HEK293 (cell line): ENCODE results near the gene APOC3.

ENCODE experiments used
- CTCF ChIP-seq: fragments of 450-650 bp; formaldehyde crosslinking; IDR thresholded peaks from 2 replicates; pipeline ENCODE4 v1.5.1; 2016; ENCODE audit warnings: missing biosample characterization, missing genetic modification characterization
- ZBTB44 ChIP-seq: fragments of 450-650 bp; IDR thresholded peaks from 2 replicates; pipeline ENCODE4 v1.5.1; 2018; ENCODE audit warnings: missing biosample characterization, mild to moderate bottlenecking, missing genetic modification characterization

- TF ChIP-seq CTCF (tag by site-specific recombination) (no peak), ZBTB44 (tag by site-specific recombination) (no peak)
Measured at GRCh38 chr11:116873381-116873780, 43.7 kb downstream of the APOC3 start.
